Measurements from ENCODE around the gene FAM3B.

Gene FAM3B

DNA sequence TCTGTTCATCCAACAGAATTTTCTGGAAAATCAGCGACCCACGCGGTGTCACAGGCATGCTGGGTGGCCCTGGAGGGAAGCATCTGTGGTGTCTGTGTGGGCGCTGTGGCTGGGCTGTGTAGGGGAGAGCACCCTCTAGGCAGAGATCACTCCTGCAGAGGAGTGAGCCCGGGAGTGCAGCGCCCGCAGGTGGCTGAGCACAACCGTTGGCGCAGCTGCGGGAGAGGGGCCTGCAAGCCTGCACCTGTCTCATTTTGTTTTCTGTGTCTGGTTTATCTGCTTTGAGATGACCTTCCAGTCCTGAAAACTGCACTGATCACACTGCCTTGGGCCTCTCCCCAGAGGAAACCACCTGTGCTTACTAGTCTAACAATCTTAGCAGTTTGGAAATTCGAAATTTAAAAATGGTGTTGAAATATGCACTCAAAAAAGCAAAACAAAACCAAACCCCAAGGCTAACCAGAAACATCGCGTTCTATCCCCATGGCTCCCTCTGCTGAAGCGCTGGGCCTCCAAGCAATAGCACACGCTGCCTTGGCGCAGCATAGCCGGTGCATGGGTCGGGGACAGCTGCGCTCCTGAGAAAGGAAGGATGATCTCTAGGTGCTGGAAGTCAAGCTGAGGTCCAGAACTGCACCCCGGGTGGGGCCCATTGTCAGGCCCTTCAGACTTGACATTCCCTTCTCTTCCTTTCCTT is 4.8 kb downstream of the FAM3B start:
- Histone ChIP-seq H3K27me3 (replicated peaks; ENCODE audit: control insufficient read depth, insufficient read depth, low read length) (peaks cover 39% of the 10 kb centered on the region), H3K4me3 (ENCODE audit: low read length) (no peak overlapping the region), H3K9ac (ENCODE audit: low read length) (no peak overlapping the region), H3K9me3 (ENCODE audit: control insufficient read depth, low read length) (no peaks in the 10 kb centered on the region), H3K4me1 (ENCODE audit: control insufficient read depth, insufficient read depth, low read length) (no peaks in the 10 kb centered on the region), H3K36me3 (ENCODE audit: control insufficient read depth, insufficient read depth, low read length, severe bottlenecking) (no peaks in the 10 kb centered on the region)
- no peak for DNase-seq (ENCODE audit: low read depth)

DNA sequence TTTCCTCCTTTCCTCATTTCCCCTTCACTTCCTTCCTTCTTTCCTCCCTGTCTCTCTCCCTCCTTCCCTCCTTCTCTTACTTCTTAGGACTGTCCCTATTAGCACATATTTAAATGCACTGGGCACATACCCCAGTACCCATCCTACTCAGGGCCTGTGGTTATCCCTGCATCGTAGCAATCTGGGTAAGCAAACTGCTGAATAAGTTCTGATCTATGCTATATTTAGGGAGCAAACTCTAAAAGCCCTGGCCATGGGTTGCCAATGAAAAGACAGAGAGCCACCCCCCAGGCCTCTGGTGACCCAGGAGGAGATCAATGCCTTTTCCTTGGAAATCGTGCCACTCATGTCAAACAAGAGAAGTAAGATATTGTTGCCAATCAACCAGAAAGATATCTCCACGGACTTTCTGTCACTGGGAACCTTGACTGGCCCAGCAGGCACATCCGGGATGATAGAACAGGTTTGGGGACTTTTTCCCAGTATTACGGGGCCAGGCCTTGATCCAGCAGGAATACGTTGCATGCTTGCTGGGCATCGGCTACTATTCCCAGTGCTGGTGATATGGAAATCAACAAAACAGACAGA is 5.4 kb downstream of the FAM3B start:
- DNase-seq (ENCODE audit: low read depth) = no peak
- H3K4me1 ChIP-seq (ENCODE audit: control insufficient read depth, insufficient read depth, low read length) = no peaks in the 10 kb centered on the region
- no peaks in the 10 kb centered on the region for H3K9me3 ChIP-seq (ENCODE audit: control insufficient read depth, low read length)
- H3K9ac ChIP-seq (ENCODE audit: low read length) = no peak overlapping the region
- no peak overlapping the region for H3K4me3 ChIP-seq (ENCODE audit: low read length)
- peaks cover 35% of the 10 kb centered on the region for H3K27me3 ChIP-seq (replicated peaks; ENCODE audit: control insufficient read depth, insufficient read depth, low read length)
- H3K36me3 ChIP-seq (ENCODE audit: control insufficient read depth, insufficient read depth, low read length, severe bottlenecking) = no peaks in the 10 kb centered on the region

DNA sequence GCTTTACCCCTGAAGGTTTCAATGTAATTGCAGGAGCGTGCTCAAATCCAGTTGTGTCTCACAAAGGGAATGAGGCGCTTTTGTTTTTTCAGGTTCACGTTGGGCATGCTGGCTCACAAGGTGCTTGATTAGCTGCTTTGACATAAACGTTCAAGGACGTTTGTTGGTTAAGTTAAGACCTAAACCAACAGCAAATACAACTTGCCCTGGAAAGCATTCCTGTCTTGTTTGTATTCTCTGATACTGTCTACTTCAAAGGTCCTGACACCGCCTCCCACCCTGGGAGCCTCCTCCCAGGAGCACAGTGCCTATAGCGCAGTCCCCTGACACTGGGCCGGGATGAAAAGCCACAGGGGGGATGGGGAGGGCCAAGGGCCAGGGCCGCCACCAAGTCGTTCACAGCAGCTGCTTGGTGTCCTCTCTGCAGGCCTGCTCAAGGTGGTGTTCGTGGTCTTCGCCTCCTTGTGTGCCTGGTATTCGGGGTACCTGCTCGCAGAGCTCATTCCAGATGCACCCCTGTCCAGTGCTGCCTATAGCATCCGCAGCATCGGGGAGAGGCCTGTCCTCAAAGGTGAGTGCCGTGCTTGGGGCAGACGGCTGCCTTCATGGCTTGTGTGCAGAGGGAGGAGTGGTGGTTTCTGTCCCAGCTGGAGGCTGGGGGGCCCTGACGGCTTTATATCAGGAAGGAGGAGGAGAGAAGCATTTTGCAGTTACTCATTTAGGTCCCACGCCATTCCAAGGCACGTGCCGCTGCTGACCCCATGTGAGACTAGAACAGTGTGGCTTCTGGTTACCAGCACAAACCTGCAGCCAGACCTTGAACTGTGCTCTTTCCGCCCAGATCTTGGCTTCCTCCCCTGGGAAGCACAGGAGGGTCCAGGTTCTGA is 6.1 kb downstream of the FAM3B start:
- no peak overlapping the region for H3K4me3 ChIP-seq (ENCODE audit: low read length)
- no peak for DNase-seq (ENCODE audit: low read depth)
- no peaks in the 10 kb centered on the region for H3K36me3 ChIP-seq (ENCODE audit: control insufficient read depth, insufficient read depth, low read length, severe bottlenecking)
- no peaks in the 10 kb centered on the region for H3K4me1 ChIP-seq (ENCODE audit: control insufficient read depth, insufficient read depth, low read length)
- peaks cover 28% of the 10 kb centered on the region for H3K27me3 ChIP-seq (replicated peaks; ENCODE audit: control insufficient read depth, insufficient read depth, low read length)
- H3K9me3 ChIP-seq (ENCODE audit: control insufficient read depth, low read length) = no peaks in the 10 kb centered on the region
- H3K9ac ChIP-seq (ENCODE audit: low read length) = no peak overlapping the region

DNA sequence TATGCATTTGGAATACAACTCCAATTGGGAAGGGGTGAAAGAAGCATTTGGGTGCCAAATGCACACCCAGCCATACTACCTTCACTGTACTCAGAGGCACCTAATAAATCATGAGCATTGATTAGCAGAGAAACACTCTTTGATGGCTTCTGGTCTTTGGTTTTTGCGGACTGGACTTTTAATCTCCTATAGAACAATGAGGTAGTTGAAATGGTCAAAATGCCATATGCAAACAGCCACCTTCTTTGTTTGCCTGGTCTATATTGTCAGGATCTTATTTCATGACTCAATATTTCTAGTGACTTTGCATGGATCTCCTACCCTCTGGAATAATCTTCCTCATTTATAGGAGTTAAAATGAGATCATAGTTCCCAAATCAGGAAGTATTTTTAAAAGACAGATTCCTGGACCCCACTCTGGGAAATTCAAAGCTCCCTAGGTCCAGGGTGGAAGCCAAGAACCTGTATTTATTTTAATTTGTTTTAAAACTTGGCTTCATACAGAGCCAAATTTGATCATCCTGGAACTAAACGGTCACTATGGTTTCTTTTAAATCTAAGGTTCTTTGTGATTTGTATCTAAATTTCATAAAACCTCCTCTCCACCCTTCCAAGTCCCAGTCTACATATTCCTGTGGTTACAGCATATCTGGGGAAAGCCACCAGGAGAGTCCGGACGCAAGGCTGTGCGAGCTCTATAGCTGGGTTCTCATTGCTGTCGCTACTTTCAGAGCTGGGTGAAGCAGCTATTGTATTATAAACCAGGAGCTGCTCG is 8.7 kb downstream of the FAM3B start:
- no peak overlapping the region for H3K4me3 ChIP-seq (ENCODE audit: low read length)
- H3K9me3 ChIP-seq (ENCODE audit: control insufficient read depth, low read length) = no peaks in the 10 kb centered on the region
- no peaks in the 10 kb centered on the region for H3K36me3 ChIP-seq (ENCODE audit: control insufficient read depth, insufficient read depth, low read length, severe bottlenecking)
- DNase-seq (ENCODE audit: low read depth) = no peak
- peaks cover 13% of the 10 kb centered on the region for H3K27me3 ChIP-seq (replicated peaks; ENCODE audit: control insufficient read depth, insufficient read depth, low read length)
- H3K4me1 ChIP-seq (ENCODE audit: control insufficient read depth, insufficient read depth, low read length) = no peaks in the 10 kb centered on the region
- no peak overlapping the region for H3K9ac ChIP-seq (ENCODE audit: low read length)

DNA sequence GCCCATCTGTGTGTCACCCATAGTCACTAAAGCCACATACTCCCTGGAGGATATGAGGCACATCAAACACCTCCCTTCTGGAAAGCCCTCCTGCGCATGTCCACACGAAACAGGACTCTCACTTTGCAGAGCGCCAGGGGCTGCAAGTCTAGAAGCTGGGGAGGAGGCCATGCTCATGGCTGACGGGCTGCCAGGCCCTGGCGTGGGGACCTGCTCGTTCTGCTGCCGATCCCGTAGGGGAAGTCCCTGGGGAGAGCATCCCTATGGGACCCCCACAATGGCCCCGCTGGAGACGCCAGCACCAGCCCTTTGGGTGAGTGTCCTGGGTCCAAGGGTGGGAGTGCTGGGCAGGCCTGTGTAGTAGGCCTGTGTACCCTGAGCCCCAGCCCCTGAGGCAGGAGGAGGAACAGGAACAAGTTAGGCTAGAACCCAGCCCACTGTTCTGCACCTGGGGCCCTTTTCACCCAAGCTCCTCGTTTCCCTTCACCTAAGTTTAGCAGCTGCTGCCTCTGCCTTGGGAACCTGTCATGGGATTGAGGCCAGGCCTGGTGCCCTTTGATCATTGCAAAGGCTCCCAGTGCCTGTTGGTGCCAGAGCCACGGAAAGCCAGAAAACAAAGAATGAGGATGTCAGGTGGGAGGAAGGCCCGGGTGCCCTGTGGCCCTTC is 9.9 kb downstream of the FAM3B start:
- Histone ChIP-seq H3K27me3 (replicated peaks; ENCODE audit: control insufficient read depth, insufficient read depth, low read length) (peaks cover 11% of the 10 kb centered on the region), H3K9ac (ENCODE audit: low read length) (no peak overlapping the region), H3K4me3 (ENCODE audit: low read length) (no peak overlapping the region), H3K9me3 (ENCODE audit: control insufficient read depth, low read length) (no peaks in the 10 kb centered on the region), H3K4me1 (ENCODE audit: control insufficient read depth, insufficient read depth, low read length) (no peaks in the 10 kb centered on the region), H3K36me3 (ENCODE audit: control insufficient read depth, insufficient read depth, low read length, severe bottlenecking) (no peaks in the 10 kb centered on the region)
- DNase-seq (ENCODE audit: low read depth) = no peak

DNA sequence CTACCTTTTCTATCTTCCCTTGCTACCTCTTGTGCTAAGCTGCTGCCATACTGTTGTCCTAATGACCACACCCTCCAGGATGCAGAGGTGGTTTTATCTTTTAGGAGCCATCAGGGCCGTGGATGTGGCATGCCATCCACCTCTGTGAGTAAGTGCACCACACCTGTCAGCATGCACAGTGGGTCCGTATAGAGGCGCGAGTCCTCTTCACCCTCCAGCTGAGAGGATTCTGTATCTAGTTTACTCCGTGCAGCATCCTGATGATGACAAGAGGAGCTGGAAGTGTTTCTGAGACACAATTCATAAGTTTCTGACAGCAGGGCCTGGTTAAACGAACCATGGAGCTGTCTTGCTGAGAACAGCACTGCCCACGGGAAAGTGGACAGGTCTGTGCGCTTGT is 11.2 kb downstream of the FAM3B start:
- Histone ChIP-seq H3K9ac (ENCODE audit: low read length) (no peak overlapping the region), H3K4me3 (ENCODE audit: low read length) (no peak overlapping the region), H3K9me3 (ENCODE audit: control insufficient read depth, low read length) (no peaks in the 10 kb centered on the region), H3K36me3 (ENCODE audit: control insufficient read depth, insufficient read depth, low read length, severe bottlenecking) (no peaks in the 10 kb centered on the region), H3K4me1 (ENCODE audit: control insufficient read depth, insufficient read depth, low read length) (no peaks in the 10 kb centered on the region), H3K27me3 (replicated peaks; ENCODE audit: control insufficient read depth, insufficient read depth, low read length) (peaks cover 8% of the 10 kb centered on the region)
- no peak for DNase-seq (ENCODE audit: low read depth)

DNA sequence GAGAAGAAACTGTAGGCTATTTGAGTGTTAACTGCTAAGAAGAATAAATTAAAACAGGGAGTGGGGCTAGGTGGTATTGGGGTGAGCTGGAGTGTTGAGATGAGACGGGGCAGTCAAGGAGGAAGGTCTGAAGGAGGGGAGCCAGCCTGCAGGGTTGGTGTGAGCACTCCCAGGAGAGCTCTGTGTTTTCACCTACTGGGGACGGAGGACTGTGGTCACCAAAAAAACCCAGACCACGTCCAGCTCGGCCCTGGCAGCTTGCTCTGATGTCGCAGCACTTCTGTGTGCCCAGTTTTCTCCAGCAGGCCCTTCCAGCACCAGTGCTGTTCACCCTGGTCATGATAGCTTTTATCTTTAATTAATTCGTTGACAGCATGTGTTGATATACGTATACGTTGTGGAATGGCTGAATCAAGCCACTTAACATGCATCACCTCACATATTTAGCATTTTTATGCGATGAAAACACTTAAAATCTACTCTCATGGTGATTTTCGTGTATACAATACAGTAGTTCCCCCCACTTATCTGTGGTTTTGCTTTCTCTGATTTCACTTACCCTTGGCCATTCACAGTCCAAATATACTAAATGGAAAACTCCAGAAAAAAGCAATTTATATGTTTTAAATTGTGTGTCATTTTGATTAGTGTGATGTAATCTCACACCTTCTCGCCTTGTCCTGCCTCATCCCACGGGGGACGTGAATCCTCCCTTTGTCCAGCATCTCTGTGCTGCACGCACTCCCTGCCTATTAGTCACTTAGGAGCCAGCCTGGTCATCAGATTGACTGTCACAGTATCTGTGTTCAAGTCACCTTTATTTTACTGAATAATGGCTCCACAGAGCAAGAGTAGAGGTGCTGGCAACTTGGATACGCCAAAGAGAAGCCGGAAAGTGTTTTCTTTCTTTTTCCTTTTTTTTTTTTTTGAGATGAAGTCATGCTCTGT is 12.3 kb downstream of the FAM3B start:
- H3K9ac ChIP-seq (ENCODE audit: low read length) = no peak overlapping the region
- DNase-seq (ENCODE audit: low read depth) = no peak
- no peaks in the 10 kb centered on the region for H3K36me3 ChIP-seq (ENCODE audit: control insufficient read depth, insufficient read depth, low read length, severe bottlenecking)
- no peaks in the 10 kb centered on the region for H3K9me3 ChIP-seq (ENCODE audit: control insufficient read depth, low read length)
- H3K4me1 ChIP-seq (ENCODE audit: control insufficient read depth, insufficient read depth, low read length) = no peaks in the 10 kb centered on the region
- H3K27me3 ChIP-seq (replicated peaks; ENCODE audit: control insufficient read depth, insufficient read depth, low read length) = peaks cover 8% of the 10 kb centered on the region
- H3K4me3 ChIP-seq (ENCODE audit: low read length) = no peak overlapping the region

DNA sequence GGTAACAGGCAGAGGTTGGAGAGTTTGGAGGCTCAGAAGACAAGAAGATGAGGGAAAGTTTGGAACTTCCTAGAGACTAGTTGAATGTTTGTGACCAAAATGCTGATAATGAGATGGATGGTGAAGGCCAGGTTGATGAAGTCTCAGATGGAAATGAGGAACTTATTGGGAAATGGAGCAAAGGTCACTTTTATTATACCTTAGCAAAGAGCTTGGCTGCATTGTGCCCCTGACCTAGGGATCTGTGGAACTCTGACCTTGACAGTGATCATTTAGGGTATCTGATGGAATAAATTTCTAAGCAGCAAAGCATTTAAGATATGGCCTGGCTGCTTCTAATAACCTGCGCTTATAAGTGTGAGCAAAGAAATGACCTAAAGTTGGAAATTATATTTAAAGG is 17.2 kb downstream of the FAM3B start:
- Histone ChIP-seq H3K4me3 (ENCODE audit: low read length) (no peak overlapping the region), H3K9me3 (ENCODE audit: control insufficient read depth, low read length) (peaks cover 4% of the 10 kb centered on the region), H3K27me3 (replicated peaks; ENCODE audit: control insufficient read depth, insufficient read depth, low read length) (peaks cover 4% of the 10 kb centered on the region), H3K36me3 (ENCODE audit: control insufficient read depth, insufficient read depth, low read length, severe bottlenecking) (no peaks in the 10 kb centered on the region), H3K9ac (ENCODE audit: low read length) (no peak overlapping the region), H3K4me1 (ENCODE audit: control insufficient read depth, insufficient read depth, low read length) (no peaks in the 10 kb centered on the region)
- DNase-seq (ENCODE audit: low read depth) = no peak

DNA sequence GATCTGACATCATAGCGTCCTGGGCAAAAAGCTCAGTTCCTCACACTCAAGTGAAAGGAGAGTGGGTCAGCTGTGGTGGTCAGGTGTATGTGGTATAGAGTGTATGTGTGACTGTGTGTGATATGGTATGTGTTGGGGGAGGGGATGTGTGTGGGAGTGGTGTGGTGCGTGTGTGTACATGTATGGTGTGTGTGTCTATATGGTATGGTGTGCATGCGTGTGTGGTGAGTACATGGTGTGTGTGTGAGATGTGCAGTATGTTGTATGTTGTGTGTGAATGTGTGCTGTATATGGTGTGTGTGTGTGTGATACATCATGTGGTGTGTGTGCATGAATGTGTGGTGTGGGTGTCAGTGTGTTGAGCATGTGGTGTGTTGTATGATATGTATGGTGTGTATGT is 20.9 kb downstream of the FAM3B start:
- peaks cover 16% of the 10 kb centered on the region for H3K9me3 ChIP-seq (ENCODE audit: control insufficient read depth, low read length)
- no peaks in the 10 kb centered on the region for H3K27me3 ChIP-seq (replicated peaks; ENCODE audit: control insufficient read depth, insufficient read depth, low read length)
- no peaks in the 10 kb centered on the region for H3K4me1 ChIP-seq (ENCODE audit: control insufficient read depth, insufficient read depth, low read length)
- H3K4me3 ChIP-seq (ENCODE audit: low read length) = no peak overlapping the region
- H3K9ac ChIP-seq (ENCODE audit: low read length) = no peak overlapping the region
- DNase-seq (ENCODE audit: low read depth) = no peak
- H3K36me3 ChIP-seq (ENCODE audit: control insufficient read depth, insufficient read depth, low read length, severe bottlenecking) = no peaks in the 10 kb centered on the region

DNA sequence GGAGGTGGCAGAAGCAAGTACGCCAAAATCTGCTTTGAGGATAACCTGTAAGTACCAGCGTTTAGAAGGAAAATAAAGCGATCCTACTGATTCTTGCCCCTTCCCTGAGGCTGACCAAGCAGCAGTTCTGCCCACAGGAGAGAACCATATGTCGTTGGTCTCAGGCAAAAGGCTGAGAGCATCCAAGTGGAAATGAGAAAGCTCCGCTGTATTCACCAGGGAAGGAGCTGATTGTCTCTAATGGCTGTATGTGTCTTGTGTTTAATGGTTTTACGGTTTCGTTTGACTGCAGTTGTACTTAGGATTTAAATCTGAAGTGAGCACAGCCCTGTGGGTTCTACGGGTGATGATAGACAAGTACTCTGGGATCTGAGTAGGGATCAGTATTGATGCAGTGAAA is 21.9 kb downstream of the FAM3B start:
- H3K4me3 ChIP-seq (ENCODE audit: low read length) = no peak overlapping the region
- H3K4me1 ChIP-seq (ENCODE audit: control insufficient read depth, insufficient read depth, low read length) = no peaks in the 10 kb centered on the region

More for the DNA sequence above, 21.9 kb downstream of the FAM3B start:
- H3K9ac ChIP-seq (ENCODE audit: low read length) = no peak overlapping the region
- no peaks in the 10 kb centered on the region for H3K36me3 ChIP-seq (ENCODE audit: control insufficient read depth, insufficient read depth, low read length, severe bottlenecking)
- H3K27me3 ChIP-seq (replicated peaks; ENCODE audit: control insufficient read depth, insufficient read depth, low read length) = no peaks in the 10 kb centered on the region
- no peak for DNase-seq (ENCODE audit: low read depth)
- H3K9me3 ChIP-seq (ENCODE audit: control insufficient read depth, low read length) = peaks cover 24% of the 10 kb centered on the region
